ENCODE results near the gene CMPK2. TPM values are rescaled to one million over a fixed set of nuclear protein-coding genes. Genes with fewer than 3 reads are reported as not detected.

The CMPK2 gene
- total RNA-seq, 4 donors from 2014 or later, result 3.8 to 15.3 (median 6.3) TPM

DNA sequence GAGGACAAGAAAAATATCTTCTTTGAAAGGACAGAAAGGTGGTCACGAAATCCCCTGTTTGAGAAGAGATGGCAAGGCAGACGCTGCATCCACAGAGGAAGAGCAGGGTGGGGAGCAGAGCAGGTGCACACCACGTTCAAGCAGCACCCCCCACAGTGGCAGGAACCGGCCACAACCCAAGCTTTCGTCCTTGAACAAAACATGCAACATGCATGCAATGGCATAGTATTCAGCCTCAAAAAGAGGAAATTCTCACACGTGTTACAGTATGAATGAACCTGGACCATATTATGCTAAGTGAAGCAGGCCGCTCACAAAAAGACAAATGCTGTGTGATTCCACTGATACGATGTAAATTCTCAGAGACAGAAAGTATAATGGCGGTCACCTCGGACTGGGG, 51.4 kb downstream of the CMPK2 start:
- intact Hi-C loops (cut with DNase I), result no loop called here
- 85 to 90% methylated on average over 10 of the region's 10 CpGs for WGBS, 2 donors

DNA sequence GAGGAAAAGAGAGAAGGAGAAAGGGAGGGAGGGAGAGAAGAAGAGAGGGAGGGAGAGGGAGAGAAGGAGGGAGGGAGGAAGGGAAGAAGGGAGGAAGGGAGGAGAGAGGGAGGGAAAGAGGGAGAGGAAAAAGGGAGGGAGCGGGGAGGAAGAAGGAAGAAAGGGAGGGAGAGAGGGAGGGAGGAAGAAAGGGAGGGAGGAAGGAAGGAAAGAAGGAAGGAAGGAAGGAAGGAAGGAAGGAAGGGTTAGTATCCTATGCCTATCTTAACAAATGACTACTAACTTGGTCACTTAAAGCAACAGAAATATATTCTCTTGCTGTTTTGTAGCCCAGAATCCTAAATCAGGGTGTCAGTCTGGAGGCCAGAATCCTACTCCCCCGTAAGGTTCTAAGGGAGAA, 52.1 kb downstream of the CMPK2 start:
- H3K27ac ChIP-seq, result no peak overlapping the region
- TF ChIP-seq, protein P1, sequence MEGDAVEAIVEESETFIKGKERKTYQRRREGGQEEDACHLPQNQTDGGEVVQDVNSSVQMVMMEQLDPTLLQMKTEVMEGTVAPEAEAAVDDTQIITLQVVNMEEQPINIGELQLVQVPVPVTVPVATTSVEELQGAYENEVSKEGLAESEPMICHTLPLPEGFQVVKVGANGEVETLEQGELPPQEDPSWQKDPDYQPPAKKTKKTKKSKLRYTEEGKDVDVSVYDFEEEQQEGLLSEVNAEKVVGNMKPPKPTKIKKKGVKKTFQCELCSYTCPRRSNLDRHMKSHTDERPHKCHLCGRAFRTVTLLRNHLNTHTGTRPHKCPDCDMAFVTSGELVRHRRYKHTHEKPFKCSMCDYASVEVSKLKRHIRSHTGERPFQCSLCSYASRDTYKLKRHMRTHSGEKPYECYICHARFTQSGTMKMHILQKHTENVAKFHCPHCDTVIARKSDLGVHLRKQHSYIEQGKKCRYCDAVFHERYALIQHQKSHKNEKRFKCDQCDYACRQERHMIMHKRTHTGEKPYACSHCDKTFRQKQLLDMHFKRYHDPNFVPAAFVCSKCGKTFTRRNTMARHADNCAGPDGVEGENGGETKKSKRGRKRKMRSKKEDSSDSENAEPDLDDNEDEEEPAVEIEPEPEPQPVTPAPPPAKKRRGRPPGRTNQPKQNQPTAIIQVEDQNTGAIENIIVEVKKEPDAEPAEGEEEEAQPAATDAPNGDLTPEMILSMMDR (IDR thresholded peaks at IDR 0.05), result no peak
- TF ChIP-seq POLR2A (IDR thresholded peaks at IDR 0.05), result no peak

More for the DNA sequence above, 51.4 kb downstream of the CMPK2 start:
- H3K36me3 ChIP-seq, result no peaks in the 10 kb centered on the region
- no peaks in the 10 kb centered on the region for H3K27me3 ChIP-seq
- no peak for DNase-seq
- no peaks in the 10 kb centered on the region for H3K4me1 ChIP-seq
- no peak overlapping the region for H3K4me3 ChIP-seq (replicated peaks in 1 of 3)
- no peaks in the 10 kb centered on the region for H3K9me3 ChIP-seq
- TF ChIP-seq POLR2A (IDR thresholded peaks at IDR 0.05), result no peak
- TF ChIP-seq, protein P1 (IDR thresholded peaks at IDR 0.05), result no peak
- H3K27ac ChIP-seq, result no peak overlapping the region

DNA sequence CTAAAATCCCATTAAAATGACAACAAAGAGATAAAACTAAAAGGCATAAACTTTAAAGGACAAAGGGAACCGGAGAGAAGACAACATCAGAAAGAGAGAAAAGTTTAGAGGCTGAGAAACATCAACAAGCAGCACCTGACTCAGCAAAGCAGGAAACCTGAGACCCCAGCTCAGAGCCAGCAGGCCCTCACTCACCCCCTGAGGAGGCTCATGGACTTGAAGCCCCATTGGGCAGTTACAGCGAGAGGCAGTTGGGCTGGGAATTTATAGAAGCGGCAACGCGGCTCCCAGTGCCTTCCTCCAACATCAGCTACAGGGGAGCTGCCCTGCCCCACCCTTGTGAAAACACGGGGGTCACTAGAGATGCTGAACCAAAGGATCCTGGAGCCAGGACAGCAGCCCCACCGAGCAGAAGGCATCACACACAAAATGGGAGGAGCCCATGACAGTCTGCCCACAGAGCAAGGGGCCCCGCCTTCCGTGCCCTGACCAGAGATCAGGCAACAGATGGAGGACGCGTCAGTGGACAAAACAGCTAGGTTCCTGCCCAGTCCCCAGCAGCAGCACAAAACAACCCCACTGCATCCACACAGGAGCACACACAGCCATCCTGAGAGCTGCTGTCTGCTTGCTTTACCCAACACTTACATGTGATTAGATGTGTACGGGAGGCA, 52.7 kb downstream of the CMPK2 start:
- DNase-seq, result no peak
- Histone ChIP-seq H3K9me3 (no peaks in the 10 kb centered on the region), H3K36me3 (no peaks in the 10 kb centered on the region), H3K4me3 (replicated peaks in 1 of 3) (no peak overlapping the region), H3K4me1 (no peaks in the 10 kb centered on the region), H3K27me3 (no peaks in the 10 kb centered on the region), H3K27ac (no peak overlapping the region)
- 71 to 77% methylated on average over 12 of the region's 12 CpGs for WGBS, 2 donors
- no peak for TF ChIP-seq POLR2A (IDR thresholded peaks at IDR 0.05)
- TF ChIP-seq, protein P1 (IDR thresholded peaks at IDR 0.05), result no peak
- intact Hi-C loops (cut with DNase I), result no loop called here

More for the DNA sequence above, 52.1 kb downstream of the CMPK2 start:
- WGBS, 2 donors, result 95% methylated on average over 2 of the region's 2 CpGs
- Histone ChIP-seq H3K9me3 (no peaks in the 10 kb centered on the region), H3K36me3 (no peaks in the 10 kb centered on the region), H3K4me3 (replicated peaks in 1 of 3) (no peak overlapping the region), H3K4me1 (no peaks in the 10 kb centered on the region), H3K27me3 (no peaks in the 10 kb centered on the region)
- DNase-seq, result no peak
- intact Hi-C loops (cut with DNase I), result no loop called here

DNA sequence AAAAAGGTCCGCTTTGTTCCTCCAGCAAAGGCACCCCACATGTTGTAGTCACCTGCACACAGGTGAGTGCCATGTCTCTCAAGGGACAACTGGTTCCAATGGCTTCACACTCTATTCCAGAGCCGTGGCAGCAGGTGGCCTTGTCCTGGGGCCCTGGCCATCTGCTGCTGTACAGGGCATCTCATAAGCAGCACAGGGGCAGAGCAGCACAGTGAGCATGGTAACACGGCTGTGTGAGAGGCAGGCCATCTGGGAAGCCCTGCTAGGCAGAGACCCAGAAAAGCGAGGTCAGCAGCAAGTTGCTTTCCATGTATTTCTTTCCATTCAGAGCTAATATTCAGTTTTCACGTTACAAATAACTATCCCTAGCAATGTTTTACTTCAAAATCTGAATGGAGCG, 54.7 kb downstream of the CMPK2 start:
- H3K36me3 ChIP-seq, result no peaks in the 10 kb centered on the region
- intact Hi-C loops (cut with DNase I), result no loop called here
- TF ChIP-seq POLR2A (IDR thresholded peaks at IDR 0.05), result no peak
- TF ChIP-seq, protein P1 (IDR thresholded peaks at IDR 0.05), result no peak
- no peaks in the 10 kb centered on the region for H3K4me1 ChIP-seq
- 85 to 87% methylated on average over 6 of the region's 6 CpGs for WGBS, 2 donors
- H3K9me3 ChIP-seq, result no peaks in the 10 kb centered on the region
- H3K4me3 ChIP-seq (replicated peaks in 1 of 3), result no peak overlapping the region
- no peak overlapping the region for H3K27ac ChIP-seq
- no peaks in the 10 kb centered on the region for H3K27me3 ChIP-seq
- no peak for DNase-seq

DNA sequence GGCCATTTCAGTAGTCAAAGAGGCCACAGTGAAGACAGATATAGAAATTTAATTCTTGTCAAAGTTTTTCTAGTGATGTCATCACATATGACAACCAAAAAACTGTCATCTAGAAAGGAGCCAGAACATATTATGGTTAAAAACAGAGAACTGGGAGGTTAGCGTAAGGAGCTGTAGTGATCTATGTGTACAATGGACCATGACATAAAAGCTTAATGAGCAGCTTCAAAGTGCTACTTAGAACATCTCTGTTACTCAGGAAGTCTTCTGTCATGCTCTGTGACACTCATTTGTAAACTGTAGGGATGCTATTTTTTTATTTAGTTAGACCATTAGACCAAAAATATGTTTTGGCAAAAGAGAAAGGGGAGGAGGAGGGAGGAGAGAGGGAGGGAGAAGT, 57.3 kb downstream of the CMPK2 start:
- Histone ChIP-seq H3K4me1 (no peaks in the 10 kb centered on the region), H3K4me3 (replicated peaks in 1 of 3) (no peak overlapping the region), H3K36me3 (no peaks in the 10 kb centered on the region), H3K27me3 (no peaks in the 10 kb centered on the region), H3K27ac (no peak overlapping the region), H3K9me3 (no peaks in the 10 kb centered on the region)
- TF ChIP-seq, protein P1 (IDR thresholded peaks at IDR 0.05), result no peak
- TF ChIP-seq POLR2A (IDR thresholded peaks at IDR 0.05), result no peak
- WGBS, 2 donors, result 68 to 82% methylated on average over 1 of the region's 1 CpG
- DNase-seq, result no peak
- intact Hi-C loops (cut with DNase I), result no loop called here
